HG02870 (cell line): ENCODE measurements around the gene UST.
A peak's percentile ranks its signal among the peaks of the same experiment; 100 is the strongest.
"Not testable (repeated sequence)": the region's sequence is repeated elsewhere in the genome, so short reads cannot be mapped to it uniquely, and the experiment has no call there.

Experiments used
- ATAC-seq: cut with Tn5 transposase; IDR thresholded peaks from one replicate; pipeline ENCODE4 v1.9.1; 2021; ENCODE audit warnings: mild to moderate bottlenecking, moderate library complexity; ENCODE audit not compliant: unreplicated experiment

Gene UST

DNA sequence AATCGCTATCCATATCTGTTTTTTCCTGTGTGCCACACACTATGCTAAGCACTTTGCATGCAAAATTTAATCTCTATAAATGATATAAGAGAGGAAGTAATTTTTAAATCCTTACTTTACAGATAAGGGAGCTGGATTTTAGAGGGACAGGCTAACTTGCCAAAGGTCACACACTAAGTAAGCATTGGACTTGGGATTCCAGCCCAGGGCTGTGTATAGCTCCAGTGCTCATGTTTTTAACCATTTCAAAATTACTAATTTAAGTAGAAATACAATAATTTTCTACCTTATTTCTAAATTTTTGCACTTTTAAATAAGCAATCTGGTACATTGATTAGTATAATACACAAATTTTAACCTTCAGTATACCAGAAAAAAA lies 144.6 kb downstream of the UST start:
- ATAC-seq, result no peak

DNA sequence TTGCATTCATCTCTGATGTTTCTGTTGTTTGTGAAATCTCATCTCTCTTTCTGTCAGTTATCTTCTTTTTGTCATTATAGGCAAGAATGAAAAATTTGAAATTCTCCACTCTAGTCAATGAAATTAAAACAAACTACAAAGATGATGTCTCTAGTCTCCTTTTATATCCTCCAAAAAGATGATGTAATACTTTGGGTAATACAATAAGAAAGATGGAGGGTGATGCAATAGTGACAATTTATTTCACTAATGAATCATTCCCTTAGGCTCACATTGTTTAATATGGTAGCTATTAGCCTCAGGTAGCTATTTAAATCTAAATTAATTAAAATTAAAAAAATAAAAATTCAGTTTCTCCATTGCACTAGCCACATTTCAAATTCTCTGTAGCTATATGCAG lies 145.4 kb downstream of the UST start:
- no peak for ATAC-seq

DNA sequence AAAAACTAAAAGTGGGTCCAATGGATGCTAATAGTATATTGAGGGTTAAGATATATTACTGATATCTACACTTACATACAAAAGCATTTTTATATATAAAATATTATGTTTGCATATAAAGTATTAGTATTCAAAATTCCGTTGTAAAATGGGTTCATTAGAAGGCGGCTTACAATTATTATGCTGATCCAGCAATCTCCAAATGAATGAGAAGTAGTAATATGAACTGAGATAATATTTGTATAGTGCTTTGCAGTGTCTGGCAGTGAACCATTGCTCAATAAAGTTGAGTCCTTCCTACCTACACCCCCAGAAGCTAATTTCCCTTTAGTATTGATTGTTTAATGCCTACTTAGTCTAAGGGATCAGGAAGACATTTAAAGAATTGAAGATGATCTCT lies 146.2 kb downstream of the UST start:
- no peak for ATAC-seq

DNA sequence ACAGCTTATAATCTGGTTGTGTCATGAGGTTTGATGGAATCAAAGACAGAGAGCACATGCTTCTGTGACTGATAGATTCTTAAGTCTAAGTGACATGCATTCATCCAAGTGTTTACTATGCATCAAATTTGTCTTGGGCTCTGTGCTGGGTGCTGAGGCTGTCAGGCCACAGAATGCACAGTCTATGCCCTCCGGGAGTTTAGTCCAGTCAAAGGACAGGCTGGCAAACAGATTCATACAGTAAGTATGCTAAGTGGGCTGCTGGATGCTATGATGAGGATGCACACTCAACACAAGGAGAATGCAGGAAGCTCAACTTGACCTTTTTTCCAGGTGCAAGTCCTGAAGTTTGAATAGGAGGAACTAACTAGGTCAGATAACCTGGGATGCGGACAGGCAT lies 146.7 kb downstream of the UST start:
- no peak for ATAC-seq

DNA sequence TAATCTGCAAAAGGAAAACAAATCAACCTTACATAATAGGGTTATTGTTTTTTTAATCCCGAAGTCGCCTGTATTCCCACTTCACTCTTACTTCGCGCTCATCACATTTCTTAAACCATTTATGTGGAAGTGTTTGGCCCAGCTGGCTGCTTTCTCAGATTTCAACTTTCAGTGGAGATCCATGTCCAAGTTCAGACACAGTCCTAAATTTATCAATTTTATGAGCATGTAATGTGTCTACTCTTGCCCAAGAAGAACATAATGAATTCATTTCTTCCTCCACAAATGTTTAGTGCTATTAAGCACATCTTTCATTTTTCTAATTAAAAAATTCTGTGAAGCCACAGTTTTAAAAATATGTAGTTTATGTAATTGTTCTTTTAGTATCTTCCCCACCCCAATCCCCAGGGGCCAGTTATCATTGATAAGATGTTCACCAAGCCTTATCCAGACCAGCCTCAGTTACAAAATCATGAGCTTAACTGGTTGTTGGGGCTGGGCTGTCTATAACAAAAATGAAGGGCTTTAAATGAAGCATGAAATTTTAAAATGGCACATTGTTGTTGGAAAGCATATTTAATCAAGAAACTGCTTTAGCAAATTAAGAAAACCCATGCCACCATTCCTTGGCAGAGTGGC lies 151.7 kb downstream of the UST start:
- ATAC-seq, result no peak

DNA sequence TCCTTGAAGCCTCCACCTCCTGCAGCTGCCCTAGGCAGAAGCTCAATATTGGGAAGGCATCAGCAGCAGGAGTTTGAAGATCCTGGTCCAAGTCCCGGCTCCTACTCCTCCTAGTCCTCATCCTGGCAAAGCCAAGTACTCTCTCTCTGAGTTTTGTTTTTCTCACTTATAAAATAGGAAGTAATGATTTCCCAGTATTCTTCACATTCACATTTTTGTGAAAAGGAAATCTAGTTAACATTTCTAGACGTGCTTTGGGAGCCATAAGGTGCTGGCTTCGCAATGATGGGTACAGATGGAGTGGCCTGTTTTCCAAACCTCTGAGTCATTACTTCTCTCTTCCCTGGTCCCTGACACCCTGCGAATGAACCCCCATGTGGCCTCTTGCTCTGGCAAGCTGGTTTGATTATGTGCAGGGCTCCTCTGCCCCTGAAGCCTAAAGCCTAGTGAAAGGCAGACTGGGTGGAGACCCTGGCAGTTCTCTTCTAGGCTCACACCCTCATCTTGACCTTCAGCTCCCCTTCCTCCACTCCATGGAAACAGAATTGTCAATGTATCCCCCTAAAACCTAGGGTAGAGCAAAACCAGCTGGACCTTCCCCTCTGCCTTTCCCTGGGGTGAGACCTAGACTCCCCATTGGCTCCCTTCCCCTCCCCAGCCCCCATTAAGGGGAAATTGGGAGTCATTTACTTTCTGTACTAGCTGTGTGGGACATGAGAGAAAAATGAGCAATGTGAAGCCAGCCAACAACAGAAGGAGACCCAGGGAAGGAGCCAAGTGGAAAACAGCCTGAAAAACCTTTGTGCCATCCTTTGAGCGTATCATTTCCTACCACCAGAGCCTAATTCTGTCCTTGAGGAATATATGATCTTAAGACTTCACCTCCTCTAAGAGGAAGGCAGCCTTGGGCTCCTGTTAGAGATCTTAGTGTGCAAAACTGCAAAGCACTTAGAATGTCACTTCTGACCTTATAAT lies 158.4 kb downstream of the UST start:
- no peak for ATAC-seq

DNA sequence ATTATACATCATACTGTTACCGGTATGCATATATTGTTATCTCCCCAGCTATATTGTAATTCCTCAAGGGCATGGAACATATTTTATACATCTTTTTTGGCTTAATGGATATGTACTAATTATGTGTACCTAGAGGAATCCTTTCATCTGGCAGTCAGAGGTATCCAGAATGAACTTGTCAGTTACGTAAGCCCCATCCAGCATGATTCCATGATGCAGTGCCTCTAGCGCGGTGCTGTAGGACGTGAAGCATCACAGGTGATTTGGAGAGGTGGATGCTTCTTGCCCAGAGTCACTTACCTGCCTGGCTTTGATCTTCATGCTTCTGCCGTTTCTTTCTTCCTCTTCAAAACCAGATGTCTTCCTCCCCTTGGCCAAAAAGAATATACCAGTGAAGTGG lies 159.1 kb downstream of the UST start:
- no peak for ATAC-seq

DNA sequence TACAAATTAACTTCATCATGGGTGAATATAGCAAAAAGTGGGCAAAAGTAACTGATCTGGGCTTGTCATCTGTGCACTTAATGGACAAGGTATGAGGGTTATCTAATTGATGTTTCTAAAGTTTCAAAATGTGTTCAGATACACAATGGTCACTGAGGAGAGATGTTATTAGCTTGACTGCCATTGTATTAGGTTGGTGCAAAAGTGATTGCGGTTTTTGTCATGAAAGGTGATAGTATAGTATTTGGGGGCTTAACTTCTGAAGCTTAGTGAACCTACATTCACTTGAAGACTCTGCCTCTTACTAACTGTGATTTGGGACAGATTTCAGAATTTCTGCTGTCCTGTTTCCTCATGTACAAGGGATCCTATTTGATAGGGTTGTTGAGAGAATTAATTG lies 159.6 kb downstream of the UST start:
- ATAC-seq, result no peak

DNA sequence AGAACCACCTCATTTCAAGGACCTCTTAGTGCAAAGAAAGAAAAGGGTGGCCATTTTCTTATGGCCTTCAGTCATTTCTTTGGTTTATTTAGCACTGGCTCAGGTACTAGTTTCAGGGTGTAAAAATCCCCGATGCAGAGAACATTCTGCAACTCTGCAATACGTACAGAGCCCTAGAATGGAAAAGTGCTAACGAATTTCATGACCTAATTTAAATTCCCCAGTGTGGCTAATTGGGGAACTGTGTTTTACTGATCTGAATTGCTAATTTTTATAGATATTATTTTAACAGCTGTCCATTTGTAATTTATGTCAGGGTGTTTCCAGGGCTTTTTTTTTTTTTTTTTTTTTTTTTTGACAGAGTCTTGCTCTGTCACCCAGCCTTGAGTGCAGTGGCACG lies 160.7 kb downstream of the UST start:
- ATAC-seq, result peak; percentile 81

DNA sequence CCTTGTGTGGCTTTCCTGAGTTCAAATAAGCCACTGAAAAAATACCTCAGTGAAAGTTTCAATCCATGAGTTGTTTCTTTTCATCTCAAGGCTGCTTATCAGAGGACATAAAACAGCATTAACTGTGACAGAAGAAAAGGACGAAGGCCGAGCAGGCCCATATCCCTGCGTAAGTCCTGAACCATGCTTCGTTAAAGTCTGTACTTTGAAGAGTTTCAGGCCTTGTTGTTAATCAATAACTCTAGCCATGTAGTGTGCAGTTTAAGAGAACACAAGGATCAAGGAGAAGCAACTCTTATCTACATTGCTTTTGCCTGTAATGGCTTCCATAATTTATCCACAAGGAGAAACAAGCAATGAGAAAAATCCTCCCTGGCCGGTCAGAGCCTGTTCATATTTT lies 165.4 kb downstream of the UST start:
- ATAC-seq, result no peak

DNA sequence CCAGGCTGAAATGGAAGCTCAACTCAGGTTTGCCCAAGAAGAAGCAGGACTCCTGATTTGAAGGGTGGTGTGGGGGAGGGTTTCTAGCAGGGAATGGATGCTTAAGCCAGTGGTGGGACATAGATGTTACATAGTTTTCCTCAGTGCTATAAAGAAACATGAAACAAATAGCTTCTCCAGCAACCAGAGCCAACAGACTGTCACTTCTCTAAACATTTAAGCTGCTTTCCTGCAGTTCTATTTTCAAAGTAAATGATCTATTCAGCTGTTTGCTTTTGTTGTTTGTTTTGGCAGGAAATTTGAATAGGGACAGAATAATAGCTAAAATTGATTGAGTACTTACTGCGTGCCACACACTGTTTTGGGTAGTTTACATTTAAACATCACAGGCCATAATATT lies 169.0 kb downstream of the UST start:
- no peak for ATAC-seq

DNA sequence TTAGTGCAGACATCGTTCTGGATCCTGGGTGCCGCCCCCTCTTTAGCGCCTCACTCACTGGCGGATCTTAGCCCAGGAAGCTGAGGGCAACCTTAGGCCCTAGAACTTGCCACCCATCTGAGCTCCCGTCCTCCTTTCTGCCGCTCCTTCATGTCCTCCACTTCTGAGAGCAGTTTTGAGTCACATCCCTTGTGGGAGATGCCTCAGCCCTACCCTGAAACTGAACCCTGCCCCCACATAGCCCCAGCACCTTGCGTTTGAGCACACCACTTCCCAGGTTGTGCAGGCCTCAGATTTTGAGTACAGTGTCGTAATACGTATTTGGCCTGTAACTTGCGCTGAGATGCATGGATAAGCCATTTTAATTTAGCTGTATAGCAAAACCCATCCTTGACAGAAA lies 169.7 kb downstream of the UST start:
- ATAC-seq, result not testable (repeated sequence)

DNA sequence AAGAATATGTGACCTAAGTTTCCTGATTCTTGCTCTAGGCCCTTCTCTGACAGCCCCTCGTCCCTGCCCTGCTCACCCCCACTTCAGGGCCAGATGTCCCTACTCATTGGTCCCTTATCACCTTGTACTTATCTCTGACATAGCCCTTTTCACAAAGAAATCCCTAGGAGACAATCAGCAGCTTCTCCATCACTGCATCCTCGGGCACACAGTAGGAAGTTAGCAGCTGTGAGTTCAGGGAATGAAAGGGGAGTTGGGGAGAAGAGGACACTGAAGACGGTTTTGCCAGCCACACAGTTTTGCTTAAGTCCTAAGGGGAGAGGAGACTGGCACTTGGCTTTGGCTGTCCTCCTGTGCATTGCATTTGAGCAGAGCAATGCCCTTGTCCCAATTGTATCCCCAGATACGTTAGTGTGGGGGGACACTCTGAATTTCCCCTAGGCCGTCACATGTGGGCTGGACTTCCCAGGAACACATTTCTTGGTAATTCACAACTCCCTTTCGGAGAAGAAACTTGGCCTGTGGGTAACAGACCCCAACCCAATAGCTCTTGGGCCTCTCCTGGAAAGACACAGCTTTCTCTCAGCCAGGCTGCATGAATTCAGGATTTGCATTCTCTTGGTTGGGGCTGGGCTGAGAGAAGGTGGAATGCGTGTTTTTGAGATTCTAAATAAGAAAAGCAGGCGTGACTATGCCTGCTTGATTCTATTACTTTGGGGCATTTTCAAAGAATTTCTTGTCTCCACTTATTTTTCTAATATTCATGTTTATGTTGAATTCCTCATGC lies 177.6 kb downstream of the UST start:
- no peak for ATAC-seq

DNA sequence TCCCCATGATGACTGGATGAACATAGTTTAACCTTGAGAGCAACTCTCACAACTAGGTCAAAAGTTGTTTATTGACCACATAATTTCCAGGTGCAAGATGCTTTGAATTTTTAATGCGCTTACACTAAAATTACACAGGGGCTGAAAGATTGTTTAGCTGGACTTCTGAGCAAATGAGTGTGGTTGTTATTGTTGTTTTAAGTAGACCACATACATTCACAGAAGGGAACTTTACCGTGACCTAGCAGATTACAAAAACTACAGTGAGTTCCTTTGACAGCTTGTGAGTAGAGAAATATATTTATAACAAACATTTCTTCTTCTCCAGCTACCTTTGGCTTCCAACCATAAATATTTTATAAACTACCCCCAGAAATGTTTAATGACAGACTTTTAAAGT lies 178.9 kb downstream of the UST start:
- no peak for ATAC-seq

DNA sequence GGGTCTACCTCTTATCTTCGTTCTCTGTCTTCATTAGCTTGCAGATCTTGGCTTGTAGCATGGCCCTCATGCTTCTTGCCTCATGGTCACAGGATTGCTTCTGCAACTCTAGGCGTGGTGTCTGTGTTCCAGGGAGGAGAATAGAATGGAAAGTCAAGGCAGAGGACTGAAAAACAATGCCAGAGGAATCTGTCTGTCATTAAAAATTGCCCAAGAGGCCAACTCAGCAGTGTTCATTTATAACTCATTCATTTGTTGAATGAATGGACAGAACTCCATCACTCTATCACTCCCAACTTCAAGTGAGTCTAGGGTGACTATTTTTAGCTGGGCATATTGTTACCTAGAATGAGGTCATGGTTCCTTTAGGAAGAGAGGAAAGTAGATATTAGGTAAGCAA lies 179.6 kb downstream of the UST start:
- no peak for ATAC-seq

DNA sequence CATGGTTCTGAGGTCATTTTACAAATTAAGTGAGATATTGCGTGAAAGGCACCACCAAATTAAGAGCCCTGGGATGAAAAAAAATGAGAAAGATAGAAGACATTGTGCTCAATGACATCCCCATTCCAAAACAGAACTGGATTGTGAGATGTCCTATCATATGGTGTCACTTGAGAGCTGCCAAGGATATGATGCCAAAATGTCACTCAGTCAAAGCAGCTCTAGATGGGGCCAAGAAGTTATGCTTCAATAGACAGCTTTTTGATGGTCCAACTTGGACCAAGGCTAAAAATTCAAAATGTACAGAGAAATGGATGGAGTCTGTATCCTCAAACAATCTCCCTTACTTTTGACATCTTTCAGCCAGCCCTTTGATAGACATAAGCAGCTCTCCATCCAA lies 180.8 kb downstream of the UST start:
- no peak for ATAC-seq

DNA sequence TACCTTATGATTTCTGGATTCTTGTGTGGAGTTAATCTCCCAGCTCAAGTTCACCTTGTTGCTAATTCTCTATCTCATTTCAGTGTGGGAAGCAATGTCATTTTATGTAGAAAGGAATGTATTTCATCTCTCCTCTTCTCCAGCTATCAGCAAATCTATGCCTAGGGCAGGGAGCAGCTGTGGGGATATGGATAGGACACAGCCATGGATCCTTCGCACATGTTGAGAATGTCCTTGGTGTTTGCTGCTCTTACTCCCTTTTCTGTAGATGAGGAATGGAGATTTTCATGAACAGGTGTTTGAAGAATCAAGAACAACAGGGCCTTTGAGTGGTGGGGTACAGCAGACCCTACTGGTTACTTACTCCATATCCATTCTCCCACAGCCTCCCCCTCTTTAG lies 182.0 kb downstream of the UST start:
- no peak for ATAC-seq

DNA sequence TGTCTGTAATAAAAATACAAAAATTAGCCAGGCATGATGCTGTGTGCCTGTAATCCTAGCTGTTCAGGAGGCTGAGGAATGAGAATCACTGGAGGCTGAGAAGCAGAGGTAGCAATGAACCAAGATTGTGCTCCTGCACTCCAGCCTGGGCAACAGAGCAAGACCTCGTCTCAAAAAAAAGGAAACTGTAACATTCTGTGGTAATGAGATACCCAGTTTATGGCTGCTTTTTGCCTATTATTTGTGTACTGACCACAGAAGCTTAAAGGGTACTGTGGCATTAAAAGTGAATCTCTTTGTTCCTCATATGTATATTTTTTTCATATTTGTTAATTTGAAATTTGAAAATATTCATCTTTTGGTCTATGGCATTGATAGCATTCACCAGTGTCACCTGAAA lies 185.4 kb downstream of the UST start:
- no peak for ATAC-seq

DNA sequence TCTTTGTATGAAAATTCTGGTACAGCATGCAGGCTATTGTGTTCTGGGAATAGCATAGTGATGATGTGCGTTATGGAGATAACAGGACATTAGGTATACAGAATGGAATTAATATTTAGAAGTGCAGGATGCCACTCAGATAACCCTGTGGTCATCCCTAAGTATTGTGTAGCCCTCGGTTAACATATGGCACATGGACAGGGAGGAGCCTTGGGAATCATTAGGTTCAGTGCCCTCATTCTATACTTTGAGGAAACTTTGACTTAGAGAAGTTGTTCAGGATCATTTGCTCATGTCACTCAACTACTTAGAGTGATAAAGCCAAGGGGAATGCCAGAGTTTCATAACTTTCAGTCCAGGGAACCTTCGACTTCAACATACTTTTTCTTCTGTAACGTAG lies 185.9 kb downstream of the UST start:
- ATAC-seq, result no peak

DNA sequence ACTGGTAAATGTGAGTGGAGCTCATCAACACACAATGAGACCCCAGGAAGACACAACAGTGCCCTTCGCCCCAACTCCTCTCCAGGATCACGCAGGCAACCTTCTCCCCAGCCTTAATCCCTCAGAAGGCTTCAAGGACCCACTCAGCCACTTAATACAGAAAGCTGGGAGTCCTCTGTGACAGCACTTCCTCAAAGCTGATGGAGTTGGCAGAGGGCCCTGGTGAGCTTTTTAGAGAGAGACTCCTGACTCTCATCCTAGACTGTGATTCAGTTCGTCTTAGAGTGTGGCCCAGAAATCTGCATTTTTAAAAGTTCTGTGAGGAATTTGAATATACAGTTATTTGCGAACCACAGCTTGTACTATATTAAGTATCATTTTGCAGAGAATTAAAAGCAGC lies 187.7 kb downstream of the UST start:
- no peak for ATAC-seq

DNA sequence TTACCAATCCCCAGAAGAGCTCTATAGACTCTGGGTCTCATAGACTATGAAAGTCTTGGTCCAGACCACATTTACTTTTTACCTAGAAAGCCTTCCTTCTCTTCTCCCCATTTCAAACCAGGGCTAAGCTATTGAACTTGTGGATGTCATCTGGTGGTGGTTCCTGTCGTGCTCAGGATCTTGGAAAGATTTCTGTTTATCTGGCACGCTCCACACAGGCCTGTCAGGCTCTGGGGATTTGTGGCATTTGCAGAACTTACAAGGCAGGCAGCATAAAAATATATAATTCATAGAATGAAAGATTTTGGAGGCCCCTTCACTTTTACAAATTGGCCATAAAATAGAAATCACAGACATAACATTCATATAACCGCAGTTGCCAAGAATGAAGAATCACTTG lies 188.1 kb downstream of the UST start:
- ATAC-seq, result no peak
